Testis (tissue), 3 donors: Measurements from ENCODE around the gene STAMBPL1. TPM values are rescaled to one million over a fixed set of nuclear protein-coding genes. Genes with fewer than 3 reads are reported as not detected.

Experiments
- DNase-seq: peaks from one replicate; pipeline ENCODE4 v3.0.0-alpha.2; 2019
- H3K27ac ChIP-seq, 2 donors: fragments of 200-600 bp; sonication (generic); one replicate each; pipeline ENCODE4 v1.5.1; 2019
- H3K27me3 ChIP-seq: fragments of 200-600 bp; sonication (generic); one replicate; pipeline ENCODE4 v1.5.1; 2019
- H3K36me3 ChIP-seq: fragments of 200-600 bp; sonication (generic); one replicate; pipeline ENCODE4 v1.5.1; 2017; ENCODE audit warnings: low read depth; ENCODE audit errors: missing control alignments
- H3K4me1 ChIP-seq: fragments of 200-600 bp; sonication (generic); one replicate; pipeline ENCODE4 v1.5.1; 2019
- H3K4me3 ChIP-seq, 2 donors: fragments of 200-600 bp; sonication (generic); one replicate each; pipeline ENCODE4 v1.5.1; 2017 to 2019
- H3K9me3 ChIP-seq: fragments of 200-600 bp; sonication (generic); one replicate; pipeline ENCODE4 v1.5.1; 2017
- POLR2A ChIP-seq: fragments of 450-650 bp; IDR thresholded peaks from one replicate; pipeline ENCODE4 v1.6.1; 2017; ENCODE audit warnings: antibody characterized with exemption, mild to moderate bottlenecking, moderate library complexity
- WGBS, 2 donors: methylation state at CpG; one replicate each; pipeline ENCODE4 v1.1.5; 2018; 5-methylcytosine and 5-hydroxymethylcytosine counted together
- intact Hi-C: fragments of 100-400 bp; cut with DNase I; formaldehyde crosslinking; loops from one replicate; pipeline ENCODE4 v1.15.1; 2023; ENCODE audit warnings: low total_unique reads
- polyA plus RNA-seq: library from polyadenylated mRNA; stranded (reverse); fragments of 350-450 nt; fragmentation: Illumina TruSeq; extraction: RNeasy Lipid Tissue Mini Kit (QIAGEN cat#74804); gene quantifications from one replicate; pipeline ENCODE4 v1.2.3, GENCODE V29; 2014; ENCODE audit warnings: low read depth, low replicate concordance; ENCODE audit not compliant: insufficient read depth
- total RNA-seq, 2 donors: library from RNA; depleted of rRNA; stranded (reverse); fragments of >200 nt; gene quantifications; one replicate each; pipeline ENCODE4 v1.2.3, GENCODE V29; 2016
- TF ChIP-seq, protein P1 (sequence below), 3 experiments: fragments of 450-650 bp in 2 of 3; fragments of 200-600 bp in 1 of 3; sonication (generic) in 1 of 3; IDR thresholded peaks; one replicate each; pipeline ENCODE4 v1.5.1; 2016 to 2019; ENCODE audit warnings: antibody characterized with exemption in 3 of 3, mild to moderate bottlenecking in 2 of 3, moderate library complexity in 1 of 3

The STAMBPL1 gene
- total and polyA plus RNA-seq, 3 donors from 2014 or later = 20.0 to 37.5 (median 32.3) TPM

GRCh38 chr10:88952647-88953111 lies 72.6 kb downstream of the STAMBPL1 start, which contains the start of gene ACTA2:
Gene ACTA2, minus strand, starts transcription at chr10:88952773. Its CDS starts 3,843 bp downstream, at chr10:88948930.
- Histone ChIP-seq H3K4me3 (peak within 1 kb of the TSS; percentile 46 to 62), H3K9me3 (no peaks in the 10 kb centered on the region), H3K4me1 (no peaks in the 10 kb centered on the region), H3K36me3 (no peaks in the 10 kb centered on the region), H3K27me3 (no peaks in the 10 kb centered on the region), H3K27ac (peak within 1 kb of the TSS; percentile 77 to 95)
- intact Hi-C loops = no loop called here
- 45 to 51% methylated on average over 2 to 8 of the region's 8 CpGs for WGBS, 2 donors
- peak; percentile 70 for DNase-seq
- peak; percentile 62 for TF ChIP-seq POLR2A
- TF ChIP-seq, protein P1, sequence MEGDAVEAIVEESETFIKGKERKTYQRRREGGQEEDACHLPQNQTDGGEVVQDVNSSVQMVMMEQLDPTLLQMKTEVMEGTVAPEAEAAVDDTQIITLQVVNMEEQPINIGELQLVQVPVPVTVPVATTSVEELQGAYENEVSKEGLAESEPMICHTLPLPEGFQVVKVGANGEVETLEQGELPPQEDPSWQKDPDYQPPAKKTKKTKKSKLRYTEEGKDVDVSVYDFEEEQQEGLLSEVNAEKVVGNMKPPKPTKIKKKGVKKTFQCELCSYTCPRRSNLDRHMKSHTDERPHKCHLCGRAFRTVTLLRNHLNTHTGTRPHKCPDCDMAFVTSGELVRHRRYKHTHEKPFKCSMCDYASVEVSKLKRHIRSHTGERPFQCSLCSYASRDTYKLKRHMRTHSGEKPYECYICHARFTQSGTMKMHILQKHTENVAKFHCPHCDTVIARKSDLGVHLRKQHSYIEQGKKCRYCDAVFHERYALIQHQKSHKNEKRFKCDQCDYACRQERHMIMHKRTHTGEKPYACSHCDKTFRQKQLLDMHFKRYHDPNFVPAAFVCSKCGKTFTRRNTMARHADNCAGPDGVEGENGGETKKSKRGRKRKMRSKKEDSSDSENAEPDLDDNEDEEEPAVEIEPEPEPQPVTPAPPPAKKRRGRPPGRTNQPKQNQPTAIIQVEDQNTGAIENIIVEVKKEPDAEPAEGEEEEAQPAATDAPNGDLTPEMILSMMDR (IDR thresholded peaks at IDR 0.05) = no peak

DNA sequence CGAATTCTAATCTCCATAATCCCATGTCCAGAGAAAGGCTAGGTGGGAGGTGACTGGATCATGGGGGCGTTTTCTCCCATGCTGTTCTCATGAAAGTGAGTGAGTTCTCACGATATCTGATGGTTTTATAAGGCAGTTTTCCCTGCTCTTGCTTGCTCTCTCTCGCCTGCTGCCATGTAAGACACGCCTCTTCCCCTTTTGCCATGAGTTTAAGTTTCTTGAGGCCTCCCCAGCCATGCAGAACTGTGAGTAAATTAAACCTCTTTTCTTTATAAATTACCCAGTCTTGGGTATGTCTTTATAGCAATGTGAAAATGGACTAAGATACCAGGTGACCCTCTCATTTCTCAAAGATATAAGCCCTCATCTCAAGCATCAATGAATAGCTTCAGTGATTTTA lies 73.6 kb downstream of the STAMBPL1 start:
- no peak for DNase-seq
- 80 to 89% methylated on average over 5 of the region's 5 CpGs for WGBS, 2 donors
- intact Hi-C loops = no loop called here
- Histone ChIP-seq H3K4me1 (no peaks in the 10 kb centered on the region), H3K36me3 (no peaks in the 10 kb centered on the region), H3K27ac (peak overlapping the region; percentile 77 to 95), H3K4me3 (no peak overlapping the region), H3K27me3 (no peaks in the 10 kb centered on the region), H3K9me3 (no peaks in the 10 kb centered on the region)
- TF ChIP-seq POLR2A = no peak
- TF ChIP-seq, protein P1 (IDR thresholded peaks at IDR 0.05) = no peak

DNA sequence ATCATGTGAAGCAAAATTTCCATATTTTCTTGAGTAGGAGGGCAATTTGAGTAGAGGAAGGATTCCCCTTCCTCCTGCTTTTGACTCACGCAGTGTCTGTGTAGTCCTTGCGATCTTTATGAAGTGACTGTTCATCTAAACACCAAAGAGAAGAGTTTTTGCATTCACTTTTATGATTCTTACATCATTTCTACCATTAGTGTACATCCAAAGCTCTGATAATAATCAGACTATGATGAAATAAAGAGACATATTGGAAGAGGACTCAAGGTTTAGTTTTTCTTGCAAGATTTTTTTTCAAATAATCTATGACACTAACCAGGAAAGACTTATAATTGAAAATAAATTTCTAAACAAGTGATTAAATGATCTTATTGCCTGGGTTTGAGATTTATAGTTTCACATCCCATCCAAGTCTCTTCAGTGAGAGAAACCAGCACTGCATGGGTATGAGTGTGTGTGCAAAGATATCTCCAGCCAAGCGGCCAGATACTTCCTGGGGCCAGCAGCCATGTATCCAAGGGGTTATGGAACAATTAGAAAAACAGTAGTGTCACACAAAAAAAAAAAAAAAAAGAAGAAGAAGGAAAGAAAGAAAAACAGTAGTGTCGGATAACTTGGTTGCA lies 74.5 kb downstream of the STAMBPL1 start:
- Histone ChIP-seq H3K27me3 (no peaks in the 10 kb centered on the region), H3K9me3 (no peaks in the 10 kb centered on the region), H3K4me1 (no peaks in the 10 kb centered on the region), H3K4me3 (no peak overlapping the region), H3K36me3 (no peaks in the 10 kb centered on the region), H3K27ac (peak overlapping the region in 1 of 2 donors; percentile 95)
- intact Hi-C loops = no loop called here
- WGBS, 2 donors = 70 to 78% methylated on average over 4 of the region's 4 CpGs
- no peak for TF ChIP-seq POLR2A
- TF ChIP-seq, protein P1 (IDR thresholded peaks at IDR 0.05) = no peak
- DNase-seq = no peak

DNA sequence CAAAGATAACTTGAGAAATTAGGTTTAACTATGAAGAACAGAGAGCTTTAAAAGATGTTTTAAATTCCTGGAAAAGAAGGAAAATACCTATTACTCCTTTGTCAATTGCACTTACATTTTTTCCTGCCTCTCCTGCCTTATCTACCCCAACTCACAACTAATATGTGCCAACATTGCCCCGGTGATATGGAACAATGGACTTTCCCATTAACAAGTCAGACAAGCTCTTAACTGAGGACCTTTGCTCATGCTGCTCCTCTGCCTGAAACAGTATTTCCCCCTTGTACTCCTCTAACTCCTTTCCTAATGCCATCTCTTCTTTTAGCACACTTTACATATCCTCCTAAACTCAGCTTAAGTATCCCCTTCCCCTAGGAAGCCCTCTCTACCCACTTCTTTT lies 77.3 kb downstream of the STAMBPL1 start:
- Histone ChIP-seq H3K27me3 (no peaks in the 10 kb centered on the region), H3K9me3 (no peaks in the 10 kb centered on the region), H3K36me3 (no peaks in the 10 kb centered on the region), H3K4me3 (no peak overlapping the region), H3K4me1 (no peaks in the 10 kb centered on the region), H3K27ac (no peak overlapping the region)
- no peak for DNase-seq
- 87 to 95% methylated on average over 1 of the region's 1 CpG for WGBS, 2 donors
- intact Hi-C loops = no loop called here
- TF ChIP-seq POLR2A = no peak
- TF ChIP-seq, protein P1 (IDR thresholded peaks at IDR 0.05) = no peak

GRCh38 chr10:88958721-88959120 lies 78.7 kb downstream of the STAMBPL1 start:
- no peaks in the 10 kb centered on the region for H3K9me3 ChIP-seq
- 92 to 97% methylated on average over 6 of the region's 6 CpGs for WGBS, 2 donors
- TF ChIP-seq POLR2A = no peak
- TF ChIP-seq, protein P1 (IDR thresholded peaks at IDR 0.05) = no peak
- no peak overlapping the region for H3K4me3 ChIP-seq
- intact Hi-C loops = no loop called here
- H3K36me3 ChIP-seq = no peaks in the 10 kb centered on the region
- H3K27ac ChIP-seq = no peak overlapping the region
- H3K27me3 ChIP-seq = no peaks in the 10 kb centered on the region
- no peak for DNase-seq
- no peaks in the 10 kb centered on the region for H3K4me1 ChIP-seq
